ENCODE data around the gene P4HA2.

P4HA2 gene

DNA sequence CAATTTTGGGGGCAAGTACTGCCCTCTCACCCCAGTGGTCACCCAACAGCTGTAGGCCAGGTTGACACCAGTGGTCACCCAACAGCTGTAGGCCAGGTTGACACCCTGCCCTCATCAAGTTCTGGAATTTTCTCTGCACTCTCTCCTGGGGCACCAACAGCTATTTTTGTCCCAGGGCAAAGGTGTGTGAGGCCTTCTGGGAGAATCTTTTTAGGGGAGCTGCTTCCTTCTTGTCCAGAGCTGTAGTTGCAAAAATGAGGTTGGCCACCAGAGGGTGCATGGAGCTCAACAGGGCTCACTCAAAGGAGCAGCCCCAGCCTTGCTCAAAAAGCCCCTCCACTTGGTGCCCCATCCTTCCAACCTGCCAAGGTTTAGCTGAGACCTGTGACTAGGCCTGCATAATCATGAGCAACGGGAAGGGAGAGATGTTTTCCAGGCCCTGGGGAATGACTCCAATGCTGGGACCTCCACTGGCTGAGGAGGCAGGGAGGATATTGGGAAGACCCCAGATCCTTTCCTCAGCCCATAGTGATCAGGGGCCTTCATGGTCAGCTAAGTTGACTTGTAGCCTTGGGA, 10.6 kb upstream of the P4HA2 start:
- peak; percentile 65 for DNase-seq (ENCODE audit: low spot score)
- TF ChIP-seq, protein P1, sequence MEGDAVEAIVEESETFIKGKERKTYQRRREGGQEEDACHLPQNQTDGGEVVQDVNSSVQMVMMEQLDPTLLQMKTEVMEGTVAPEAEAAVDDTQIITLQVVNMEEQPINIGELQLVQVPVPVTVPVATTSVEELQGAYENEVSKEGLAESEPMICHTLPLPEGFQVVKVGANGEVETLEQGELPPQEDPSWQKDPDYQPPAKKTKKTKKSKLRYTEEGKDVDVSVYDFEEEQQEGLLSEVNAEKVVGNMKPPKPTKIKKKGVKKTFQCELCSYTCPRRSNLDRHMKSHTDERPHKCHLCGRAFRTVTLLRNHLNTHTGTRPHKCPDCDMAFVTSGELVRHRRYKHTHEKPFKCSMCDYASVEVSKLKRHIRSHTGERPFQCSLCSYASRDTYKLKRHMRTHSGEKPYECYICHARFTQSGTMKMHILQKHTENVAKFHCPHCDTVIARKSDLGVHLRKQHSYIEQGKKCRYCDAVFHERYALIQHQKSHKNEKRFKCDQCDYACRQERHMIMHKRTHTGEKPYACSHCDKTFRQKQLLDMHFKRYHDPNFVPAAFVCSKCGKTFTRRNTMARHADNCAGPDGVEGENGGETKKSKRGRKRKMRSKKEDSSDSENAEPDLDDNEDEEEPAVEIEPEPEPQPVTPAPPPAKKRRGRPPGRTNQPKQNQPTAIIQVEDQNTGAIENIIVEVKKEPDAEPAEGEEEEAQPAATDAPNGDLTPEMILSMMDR (IDR thresholded peaks at IDR 0.05; ENCODE audit: borderline replicate concordance, control extremely low read depth, extremely low read depth, insufficient read depth, missing control alignments): peak; percentile 85
- in situ Hi-C loops (cut with MboI; ENCODE audit: low sequenced_read_pairs, unreplicated experiment): no loop called here

DNA sequence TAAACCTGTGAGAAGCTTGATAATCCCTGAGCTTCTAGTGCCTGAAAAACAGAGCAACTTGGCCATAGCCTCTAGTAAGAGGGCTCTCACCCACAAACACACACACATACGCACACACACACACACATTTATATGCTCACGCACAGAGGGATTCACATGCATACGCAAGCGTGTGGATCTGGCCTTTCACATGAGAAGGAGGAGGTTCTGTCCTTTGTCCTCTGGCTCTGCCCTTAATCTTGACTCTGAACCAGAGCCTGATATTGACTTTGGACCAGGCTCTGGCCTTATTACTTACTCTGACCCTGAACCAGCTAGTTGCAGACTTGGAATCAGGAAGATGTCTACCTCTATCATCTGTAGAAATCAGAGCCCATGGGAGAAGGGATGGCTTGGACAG, 10.0 kb upstream of the P4HA2 start:
- in situ Hi-C loops (cut with MboI; ENCODE audit: low sequenced_read_pairs, unreplicated experiment): no loop called here
- no peak for DNase-seq (ENCODE audit: low spot score)
- TF ChIP-seq, protein P1 (IDR thresholded peaks at IDR 0.05; ENCODE audit: borderline replicate concordance, control extremely low read depth, extremely low read depth, insufficient read depth, missing control alignments): no peak

DNA sequence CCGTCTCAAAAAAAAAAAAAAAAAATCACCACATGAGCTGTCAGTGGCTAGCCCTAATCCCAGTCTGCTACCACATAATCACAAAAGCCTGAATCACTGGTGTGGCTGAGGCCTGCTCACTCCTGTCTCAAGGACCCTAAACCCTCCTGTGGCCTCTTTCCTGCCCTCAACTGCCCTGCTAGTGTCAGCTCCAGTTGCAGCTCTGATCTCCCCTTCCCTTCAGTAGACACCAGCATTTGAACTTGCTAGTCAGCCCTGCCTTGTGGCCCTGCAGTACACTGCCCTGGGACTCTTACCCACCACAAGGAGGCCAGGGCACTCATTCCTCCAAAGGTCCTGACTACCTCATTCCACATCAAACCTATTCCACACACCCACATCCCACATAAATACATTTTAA, 9.5 kb upstream of the P4HA2 start:
- TF ChIP-seq, protein P1 (IDR thresholded peaks at IDR 0.05; ENCODE audit: borderline replicate concordance, control extremely low read depth, extremely low read depth, insufficient read depth, missing control alignments): no peak
- in situ Hi-C loops (cut with MboI; ENCODE audit: low sequenced_read_pairs, unreplicated experiment): no loop called here
- DNase-seq (ENCODE audit: low spot score): no peak

DNA sequence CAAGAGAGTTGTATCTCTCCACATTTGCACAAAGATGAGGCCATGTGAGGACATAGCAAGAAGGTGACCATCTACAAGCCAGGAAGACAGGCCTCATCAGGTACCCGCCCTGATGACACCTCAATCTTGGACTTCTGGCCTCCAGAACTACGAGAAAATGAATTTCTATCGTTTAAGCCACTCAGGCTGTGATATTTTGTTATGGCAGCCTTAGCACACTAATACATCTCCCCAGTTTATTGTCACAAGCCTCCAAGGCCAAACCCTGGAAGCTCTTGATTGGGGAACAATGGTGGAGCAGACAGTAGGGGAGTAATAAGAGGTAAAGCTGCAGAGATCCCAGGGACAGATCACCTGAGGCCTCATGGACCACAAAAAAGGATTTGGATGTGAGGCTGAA, 7.7 kb upstream of the P4HA2 start:
- in situ Hi-C loops (cut with MboI; ENCODE audit: low sequenced_read_pairs, unreplicated experiment): no loop called here
- TF ChIP-seq, protein P1 (IDR thresholded peaks at IDR 0.05; ENCODE audit: borderline replicate concordance, control extremely low read depth, extremely low read depth, insufficient read depth, missing control alignments): no peak
- no peak for DNase-seq (ENCODE audit: low spot score)

DNA sequence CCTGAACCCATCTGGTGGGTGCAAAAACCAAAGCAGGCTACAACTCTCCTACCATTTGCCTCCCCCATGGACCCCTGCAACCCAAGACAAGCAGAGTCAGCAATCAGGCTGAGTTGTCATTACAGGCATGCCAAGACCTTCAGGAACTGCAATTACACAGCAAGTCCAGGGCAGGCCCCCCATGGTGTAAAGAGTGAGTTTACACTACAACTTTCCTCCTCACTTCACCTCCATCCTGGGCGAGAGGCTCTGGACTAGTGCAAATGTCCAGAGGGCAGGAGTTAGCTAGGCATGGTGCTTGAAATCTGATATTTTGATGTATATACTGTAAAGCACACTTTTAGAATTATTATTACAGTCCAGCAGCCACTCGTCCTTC, 7.0 kb upstream of the P4HA2 start:
- in situ Hi-C loops (cut with MboI; ENCODE audit: low sequenced_read_pairs, unreplicated experiment): no loop called here
- TF ChIP-seq, protein P1 (IDR thresholded peaks at IDR 0.05; ENCODE audit: borderline replicate concordance, control extremely low read depth, extremely low read depth, insufficient read depth, missing control alignments): no peak
- no peak for DNase-seq (ENCODE audit: low spot score)

DNA sequence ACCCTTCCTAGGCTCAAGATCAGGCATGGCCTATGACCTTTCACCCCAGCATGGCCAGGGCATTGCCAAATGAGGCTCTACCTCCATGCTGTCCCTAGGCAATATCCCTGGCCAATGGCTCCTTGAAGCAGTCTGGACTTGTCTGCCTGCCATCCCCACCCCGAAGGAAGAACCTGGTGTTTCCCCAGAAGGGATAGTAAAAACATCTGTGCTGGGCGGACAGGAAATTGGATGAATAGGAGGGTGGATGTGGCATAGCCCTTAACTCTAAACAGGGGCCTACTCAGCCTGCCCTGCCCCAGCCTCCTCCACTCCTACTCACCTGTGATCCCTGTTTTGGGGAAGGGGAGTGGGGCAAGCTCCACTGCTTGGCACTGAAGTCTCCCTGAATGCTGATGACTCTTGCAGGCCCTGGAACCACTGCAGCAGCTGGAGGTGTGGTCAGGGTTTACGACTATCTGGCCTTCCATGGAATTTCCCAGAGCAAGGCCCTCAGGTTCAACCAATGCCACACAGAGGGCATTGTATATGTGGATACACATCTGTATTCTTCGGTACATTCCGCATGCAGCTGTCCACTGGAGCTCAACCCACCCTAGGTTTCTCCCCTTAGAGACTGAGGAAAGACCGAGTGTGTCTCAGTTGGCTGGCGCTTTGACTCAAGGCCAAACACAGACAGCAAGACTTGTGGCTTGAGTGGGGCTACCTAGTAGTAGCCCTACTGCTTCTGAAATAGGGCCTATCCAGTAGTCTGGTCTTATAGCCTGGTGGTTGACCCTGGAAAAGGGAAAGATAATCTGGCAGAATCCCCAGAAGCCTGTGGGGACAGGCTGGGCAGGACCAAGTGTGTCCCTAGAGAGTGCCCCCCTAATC, 6.4 kb upstream of the P4HA2 start:
- in situ Hi-C loops (cut with MboI; ENCODE audit: low sequenced_read_pairs, unreplicated experiment): no loop called here

More for the DNA sequence above, 6.4 kb upstream of the P4HA2 start:
- DNase-seq (ENCODE audit: low spot score): no peak
- TF ChIP-seq, protein P1 (IDR thresholded peaks at IDR 0.05; ENCODE audit: borderline replicate concordance, control extremely low read depth, extremely low read depth, insufficient read depth, missing control alignments): no peak
